GM19025 (cell line): ENCODE results near the gene JAG2.

Source experiments
- ATAC-seq: cut with Tn5 transposase; IDR thresholded peaks from one replicate; pipeline ENCODE4 v1.9.1; 2021; ENCODE audit warnings: mild to moderate bottlenecking, low read depth, moderate library complexity; ENCODE audit not compliant: unreplicated experiment

The JAG2 gene

GRCh38 chr14:105185001-105185400, 16.4 kb upstream of the JAG2 start:
- no peak for ATAC-seq

DNA sequence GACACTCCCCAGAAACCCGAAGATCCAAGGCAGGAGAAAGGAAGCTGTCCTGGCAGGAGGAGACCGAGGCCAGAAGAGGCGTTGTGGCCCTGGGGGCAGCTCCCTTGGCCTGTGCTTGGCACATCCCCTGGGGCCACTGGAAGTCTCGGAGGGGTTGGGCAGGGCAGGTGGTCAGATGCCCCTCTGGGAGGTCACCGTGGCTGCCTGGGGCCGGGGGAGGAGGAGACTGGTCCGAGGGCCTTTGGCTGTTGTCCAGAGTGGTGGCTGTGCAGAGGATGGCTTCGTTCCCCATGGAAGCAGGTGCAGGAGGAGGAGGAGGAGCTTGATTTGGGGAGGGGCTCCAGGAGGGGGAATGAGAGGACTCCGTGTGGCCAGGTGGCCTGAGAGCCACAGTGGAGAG, 15.9 kb upstream of the JAG2 start:
- ATAC-seq: no peak

DNA sequence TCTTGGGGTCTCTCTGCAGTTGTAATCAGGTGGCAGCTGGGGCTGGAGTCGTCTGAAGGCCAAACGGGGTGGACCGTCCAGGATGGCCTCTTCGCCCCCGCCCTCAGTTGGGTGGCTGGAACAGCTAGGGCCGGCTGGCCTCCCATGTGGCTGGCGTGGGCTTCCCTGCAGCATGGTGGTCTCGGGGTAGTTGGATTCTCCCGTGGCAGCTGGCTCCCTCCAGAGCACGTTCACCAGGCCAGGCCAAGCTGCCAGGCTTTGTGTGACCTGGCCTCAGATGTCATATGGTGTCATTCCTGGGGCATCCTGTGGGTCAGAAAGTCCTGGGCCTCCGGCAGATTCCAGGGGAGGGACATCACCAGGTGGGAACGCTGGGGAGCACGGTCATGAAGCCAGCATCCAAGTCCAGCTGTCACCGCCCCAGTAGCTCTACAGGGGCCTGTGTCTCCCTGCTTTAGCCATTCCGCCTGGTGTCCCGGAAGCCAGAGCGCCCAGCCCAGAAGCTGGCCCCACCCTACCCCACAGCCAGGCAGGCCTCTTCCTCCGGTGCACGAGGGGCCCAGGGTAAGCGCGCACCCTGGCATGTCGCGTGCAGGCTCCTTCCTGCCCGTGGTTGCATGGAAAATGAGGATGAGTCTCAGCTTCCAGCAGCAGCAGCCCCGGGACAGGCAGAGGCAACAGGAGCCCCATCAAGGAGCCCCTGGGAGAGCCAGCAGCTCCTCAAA, 13.9 kb upstream of the JAG2 start:
- no peak for ATAC-seq

DNA sequence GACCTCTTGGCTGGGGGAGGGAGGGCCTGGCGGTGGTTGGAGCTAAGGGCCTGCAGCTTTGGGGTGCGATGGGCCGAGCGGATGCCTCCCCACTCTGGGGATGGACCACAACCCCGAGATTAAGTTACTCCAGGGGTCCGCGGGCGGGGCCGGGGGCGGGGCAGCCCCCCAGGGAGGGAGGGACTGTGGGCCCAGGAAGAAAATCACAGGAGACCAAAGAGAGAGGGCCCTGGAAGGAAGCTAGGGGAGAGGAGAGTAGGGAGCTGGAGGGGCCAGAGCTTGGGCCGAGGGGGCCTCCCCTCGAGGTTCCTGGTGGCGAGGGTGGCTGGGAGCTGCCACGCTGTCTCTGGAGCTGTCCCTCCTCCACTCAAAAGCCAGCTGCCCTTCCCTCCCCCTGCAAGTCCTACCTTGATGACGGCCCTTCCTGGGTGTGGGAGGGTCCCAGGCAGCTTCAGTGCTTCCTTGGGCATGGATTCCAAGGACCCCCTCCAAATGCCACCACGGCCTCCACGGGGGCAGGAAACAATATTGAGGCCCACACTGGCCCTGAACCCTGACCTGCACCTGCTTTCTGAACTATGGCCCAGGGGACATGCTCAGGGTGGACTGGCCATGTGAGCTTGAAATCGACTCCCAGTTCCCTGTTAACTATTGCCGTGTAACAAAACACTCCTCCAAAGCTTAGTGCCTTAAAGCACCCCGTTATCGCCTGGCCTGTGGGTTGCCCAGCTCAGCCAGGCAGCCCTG, 13.1 kb upstream of the JAG2 start:
- ATAC-seq: no peak

DNA sequence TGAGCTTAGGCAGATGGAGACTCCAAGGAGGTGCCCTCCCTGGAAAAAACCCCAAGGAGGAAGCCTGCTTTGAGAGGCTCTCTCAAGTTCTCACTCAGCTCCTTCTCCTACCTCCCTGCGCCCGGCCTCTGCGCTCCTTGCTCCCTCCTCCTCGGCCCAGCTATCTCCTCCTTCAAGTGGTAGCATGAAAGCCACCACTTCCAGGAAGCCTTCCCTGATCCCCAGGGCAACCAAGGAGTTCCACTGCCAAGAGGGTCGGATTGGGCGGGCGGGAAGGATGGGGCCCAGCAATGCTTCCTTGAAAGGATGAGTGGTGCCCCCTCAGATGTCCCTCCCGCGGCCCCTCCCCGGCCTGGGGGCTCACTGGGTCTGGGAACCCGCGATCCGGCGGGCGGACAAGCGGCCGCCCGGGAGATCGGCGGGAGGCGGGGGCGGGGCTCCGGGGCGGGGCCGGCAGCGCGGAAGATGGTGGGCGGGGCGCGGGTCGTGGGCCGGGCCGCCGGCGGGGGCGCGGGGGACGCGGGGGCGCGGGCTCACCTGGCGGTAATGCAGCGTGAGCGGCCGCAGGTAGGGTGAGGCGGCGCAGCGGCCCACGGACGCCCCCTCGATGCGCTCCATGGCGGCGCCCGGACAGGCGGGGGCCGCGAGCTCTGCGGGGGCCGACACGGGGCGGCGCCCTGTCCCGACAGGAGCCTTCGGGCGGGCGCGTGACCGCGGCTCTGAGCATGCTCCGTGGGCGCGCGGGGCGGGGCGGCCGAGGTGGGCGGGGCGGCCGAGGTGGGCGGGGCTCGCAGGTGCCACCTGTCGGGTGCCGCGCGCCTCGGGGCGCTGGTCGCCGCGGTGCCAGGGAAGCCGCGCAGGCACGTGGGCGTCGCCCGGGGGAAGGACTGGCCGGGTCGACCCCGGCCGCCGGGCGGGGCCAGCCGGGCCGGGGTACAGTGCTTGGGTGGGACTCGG, 12.3 kb upstream of the JAG2 start, which contains the start of gene NUDT14:
Gene NUDT14, minus strand, starts transcription at position 721 of the 957 bp plus-strand sequence. Its CDS starts 103 bp downstream, at position 618.
- ATAC-seq: peak; percentile 63

DNA sequence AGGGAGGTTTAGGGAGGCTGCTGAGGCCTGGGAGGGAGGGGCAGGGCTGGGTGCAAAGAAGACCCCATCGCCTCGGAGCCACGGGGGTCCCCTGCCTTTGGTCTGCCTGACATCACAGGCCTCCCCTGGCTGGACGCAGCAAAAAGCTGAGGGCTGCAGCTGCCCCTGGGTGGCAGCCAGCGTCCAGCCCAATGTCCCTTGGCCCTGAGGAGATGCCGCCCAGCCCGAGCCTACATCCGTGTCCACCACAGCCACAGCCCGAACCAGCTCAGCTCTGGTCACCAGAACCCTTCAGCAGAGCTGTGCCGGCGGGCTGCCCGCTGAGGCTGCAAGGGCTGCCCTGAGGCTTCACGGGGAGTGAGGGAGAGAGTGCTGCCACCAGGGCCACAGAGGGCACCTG, 10.6 kb upstream of the JAG2 start:
- no peak for ATAC-seq

DNA sequence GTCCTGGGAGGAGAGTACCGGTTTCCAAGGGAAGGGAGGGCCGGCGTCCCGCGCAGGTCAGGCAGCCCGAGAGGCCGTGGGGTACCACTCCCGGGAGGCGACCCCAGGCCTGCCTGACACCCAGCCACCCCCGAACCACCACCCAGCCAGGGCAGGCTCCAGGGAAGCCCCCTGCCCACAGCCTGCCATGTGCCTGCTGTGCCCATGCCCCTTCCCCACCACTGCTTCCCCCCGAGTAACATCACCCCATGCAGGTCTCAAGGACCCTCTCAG, 10.2 kb upstream of the JAG2 start:
- no peak for ATAC-seq

DNA sequence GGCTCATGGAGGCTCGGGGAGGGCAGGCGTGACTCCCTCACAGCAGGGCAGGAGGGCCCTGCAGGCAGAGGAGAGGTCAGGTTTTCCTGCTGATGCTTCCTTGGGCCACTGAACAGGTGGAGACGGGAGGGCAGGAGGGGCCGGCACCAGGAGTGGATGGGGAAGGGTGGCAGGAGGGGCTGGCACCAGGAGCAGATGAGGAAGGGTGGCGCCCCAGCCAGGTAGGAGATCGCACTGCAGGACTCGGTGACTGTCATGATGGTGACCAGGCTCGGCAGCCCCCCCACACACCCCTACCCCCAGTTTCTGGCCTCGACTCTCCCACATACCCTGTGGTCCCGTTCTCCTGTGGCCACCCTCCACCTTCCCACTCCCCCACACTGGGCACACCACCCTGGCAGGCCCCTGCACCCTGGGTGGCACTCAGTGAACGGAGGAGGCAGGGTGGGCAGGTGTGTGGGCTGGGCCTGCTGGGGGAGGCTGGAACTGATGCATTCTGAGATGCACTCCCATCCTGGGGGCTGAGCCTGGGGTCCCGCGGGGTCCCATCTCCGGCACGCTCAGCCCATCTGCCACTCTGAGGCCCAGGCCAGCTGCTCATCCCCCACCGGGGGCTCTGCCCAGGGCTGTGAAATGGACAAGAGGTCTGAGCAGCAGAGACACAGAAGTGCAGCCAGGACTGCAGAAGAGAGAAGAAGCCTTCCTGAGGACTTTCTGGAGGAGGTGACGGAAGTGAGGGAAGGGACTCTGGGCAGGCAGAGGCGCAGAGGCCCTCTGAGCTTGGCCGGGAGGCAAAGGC, 9.7 kb upstream of the JAG2 start:
- ATAC-seq: no peak

DNA sequence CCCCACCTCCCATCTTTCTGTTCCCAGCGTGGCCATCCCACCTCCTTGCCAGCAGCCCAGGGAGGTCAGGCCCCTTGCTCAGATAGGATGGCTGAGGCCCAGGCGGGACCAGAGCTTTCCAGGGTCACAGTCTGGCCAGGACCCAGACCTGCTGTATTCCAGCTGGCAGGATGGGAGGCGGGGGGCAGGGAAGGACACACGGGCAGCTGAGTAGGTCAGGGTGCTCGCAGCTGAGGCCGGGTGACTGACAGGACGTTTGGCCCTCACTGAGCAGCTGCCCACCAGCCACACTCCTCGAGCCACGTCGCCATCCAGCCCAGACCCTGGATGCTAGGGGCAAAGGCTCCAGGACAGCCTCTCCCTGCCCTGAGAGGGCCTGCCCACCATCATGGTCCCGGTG, 8.5 kb upstream of the JAG2 start:
- no peak for ATAC-seq

GRCh38 chr14:105176513-105176912, 7.9 kb upstream of the JAG2 start:
- no peak for ATAC-seq

- ATAC-seq: no peak
Observed at GRCh38 chr14:105173901-105174894, 5.6 kb upstream of the JAG2 start.

DNA sequence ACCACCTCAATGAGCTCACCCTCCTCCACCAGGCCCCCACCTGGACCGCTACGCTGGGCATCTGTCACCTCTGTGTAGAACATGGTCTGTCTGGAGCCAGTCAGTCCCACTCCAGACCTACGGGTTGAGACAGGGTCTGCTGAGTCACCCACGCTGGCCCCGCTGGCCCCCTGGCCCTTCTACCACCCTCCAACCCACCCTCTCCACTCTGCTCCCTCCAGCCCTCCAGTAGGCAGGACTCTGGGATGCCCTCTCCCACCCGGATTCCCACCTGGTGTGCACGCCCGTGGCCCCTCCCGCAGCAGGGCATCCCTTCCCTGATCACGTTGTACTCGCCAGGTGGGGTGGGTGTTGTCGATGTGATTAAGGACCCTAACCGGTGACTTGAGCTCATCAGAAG, 4.6 kb upstream of the JAG2 start:
- ATAC-seq: no peak

GRCh38 chr14:105172476-105172875, 3.9 kb upstream of the JAG2 start:
- no peak for ATAC-seq

DNA sequence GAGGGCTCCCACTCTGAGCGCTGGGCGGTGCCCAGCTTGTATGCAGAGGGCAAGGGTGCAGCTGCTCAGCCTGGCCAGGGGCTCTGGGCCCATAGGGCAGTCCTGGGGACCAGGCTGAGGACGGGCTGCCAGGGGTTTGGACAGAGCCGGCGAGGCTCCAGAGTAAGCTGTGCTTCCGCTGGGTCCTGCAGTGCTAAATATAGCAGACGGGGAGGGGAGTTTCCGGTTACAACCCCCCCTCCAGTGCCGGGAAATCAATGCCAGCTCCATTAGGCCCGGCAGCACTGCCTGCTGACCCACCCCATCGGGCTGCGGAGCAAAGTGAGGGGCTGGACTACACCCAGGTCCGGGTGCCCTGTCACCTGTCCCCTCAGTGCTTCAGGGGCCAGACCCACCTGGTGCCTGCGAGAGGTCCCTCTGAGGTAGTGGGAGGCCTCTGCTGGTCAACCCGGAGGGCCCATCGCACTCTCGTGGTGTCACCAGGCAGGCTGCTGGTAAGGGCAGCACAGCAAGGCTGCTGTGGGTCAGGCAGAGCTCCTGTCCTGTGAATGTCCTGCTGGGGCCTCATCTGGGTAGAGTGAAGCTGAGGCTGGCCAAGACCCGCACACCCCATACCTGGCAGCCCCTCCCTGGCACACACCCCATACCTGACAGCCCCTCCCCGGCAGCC, 2.6 kb upstream of the JAG2 start:
- no peak for ATAC-seq

GRCh38 chr14:105169776-105170655, 1.4 kb upstream of the JAG2 start:
- ATAC-seq: no peak

DNA sequence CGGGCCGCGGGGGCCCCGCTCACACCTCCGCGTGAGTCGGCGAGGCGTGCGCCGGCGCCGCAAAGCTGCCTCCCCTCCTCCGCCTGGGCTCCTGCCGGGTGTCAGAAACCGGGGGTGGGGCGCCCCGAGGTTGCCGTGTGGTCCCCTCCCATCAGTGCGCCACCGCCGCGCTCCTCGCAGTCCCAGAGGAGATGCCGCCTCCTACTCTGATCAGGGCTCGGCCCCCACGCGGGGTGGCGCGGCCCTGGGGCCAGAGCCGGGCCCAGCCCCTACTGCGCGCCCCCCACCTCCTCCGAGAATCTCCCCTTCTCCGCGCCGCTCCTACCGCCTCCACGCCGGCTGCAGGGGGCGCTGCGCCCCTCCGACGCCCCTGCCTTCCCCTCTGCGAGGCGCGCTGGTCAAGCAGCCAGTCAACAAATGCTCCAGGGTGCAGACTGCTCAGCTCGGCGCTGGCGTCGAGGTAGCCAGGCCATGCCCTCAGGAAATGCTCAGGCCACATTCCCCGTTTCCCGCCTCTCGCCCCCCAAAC, 467 bp upstream of the JAG2 start:
- no peak for ATAC-seq

DNA sequence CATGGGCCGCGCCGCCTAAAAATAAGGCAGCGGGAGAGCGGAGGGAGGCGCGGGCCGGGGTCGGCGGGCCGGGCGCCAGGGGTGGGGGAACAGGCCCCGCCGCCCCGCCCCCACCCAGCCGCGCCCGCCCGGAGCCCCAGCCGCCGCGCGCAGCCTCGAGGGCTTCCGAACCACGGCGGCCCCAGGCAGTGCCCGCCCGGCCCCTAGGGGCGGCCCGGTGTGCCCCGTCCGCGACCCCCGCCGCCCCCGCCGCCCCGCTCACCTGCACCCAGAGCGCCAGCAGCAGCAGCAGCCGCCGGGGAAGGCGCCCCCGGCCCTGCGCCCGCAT, 519 bp downstream of the JAG2 start:
- no peak for ATAC-seq
